WTC11 (cell line): ENCODE results near the gene POLR3G. TPM values are rescaled to one million over a fixed set of nuclear protein-coding genes. Genes with fewer than 3 reads are reported as not detected.

Experiments
- ATAC-seq: fragments of 200-7000 bp; cut with Tn5 transposase; 2 replicates; pipeline ENCODE4 v1.10.0; 2021; ENCODE audit warnings: mild to moderate bottlenecking, moderate library complexity
- CTCF ChIA-PET: fragments of 300-600 bp; sonication (Branson Sonifier 250); formaldehyde crosslinking; loops from one replicate; lab custom pipeline; 2021; ENCODE audit warnings: antibody characterized with exemption; lab: Charles Lee
- POLR2A ChIA-PET: fragments of 350-600 bp; sonication (Branson Sonifier 250); formaldehyde crosslinking; loops from one replicate; lab custom pipeline; 2021; ENCODE audit warnings: antibody characterized with exemption; lab: Charles Lee
- DNase-seq: peaks from one replicate; pipeline ENCODE4 v3.0.0; 2021; ENCODE audit warnings: low spot score
- H3K27ac Mint-ChIP-seq: 2 replicates; pipeline ENCODE4 v1.8.0; 2021; ENCODE audit warnings: mixed read lengths
- H3K27me3 Mint-ChIP-seq: 2 replicates; pipeline ENCODE4 v1.8.0; 2021; ENCODE audit warnings: low read depth, mild to moderate bottlenecking, moderate library complexity, mixed read lengths
- H3K36me3 Mint-ChIP-seq: 2 replicates; pipeline ENCODE4 v1.8.0; 2021; ENCODE audit warnings: mixed read lengths
- H3K4me1 Mint-ChIP-seq: 2 replicates; pipeline ENCODE4 v1.8.0; 2022; ENCODE audit warnings: mixed read lengths
- H3K4me3 Mint-ChIP-seq: 2 replicates; pipeline ENCODE4 v1.8.0; 2021; ENCODE audit warnings: mild to moderate bottlenecking, moderate library complexity, mixed read lengths
- H3K9me3 Mint-ChIP-seq: 2 replicates; pipeline ENCODE4 v1.8.0; 2021; ENCODE audit warnings: mixed read lengths
- ATF1 ChIP-seq: sonication (generic); formaldehyde crosslinking; IDR thresholded peaks from 2 replicates; pipeline ENCODE4 v1.8.1; 2023; ENCODE audit warnings: mild to moderate bottlenecking, moderate library complexity, missing genetic modification reagents
- CBFB ChIP-seq: sonication (generic); formaldehyde crosslinking; IDR thresholded peaks from 2 replicates; pipeline ENCODE4 v1.8.1; 2022; ENCODE audit warnings: mild to moderate bottlenecking, low read depth, missing genetic modification reagents
- CREM ChIP-seq: sonication (generic); formaldehyde crosslinking; IDR thresholded peaks from 2 replicates; pipeline ENCODE4 v1.8.1; 2022; ENCODE audit warnings: mild to moderate bottlenecking, missing genetic modification reagents, moderate library complexity
- ETV6 ChIP-seq: sonication (generic); formaldehyde crosslinking; IDR thresholded peaks from 2 replicates; pipeline ENCODE4 v1.8.1; 2022; ENCODE audit warnings: mild to moderate bottlenecking, missing genetic modification reagents
- FOXK1 ChIP-seq: sonication (generic); formaldehyde crosslinking; IDR thresholded peaks from 2 replicates; pipeline ENCODE4 v1.8.0; 2022; ENCODE audit warnings: mild to moderate bottlenecking, moderate library complexity, missing genetic modification reagents
- FOXP1 ChIP-seq: sonication (generic); formaldehyde crosslinking; IDR thresholded peaks from 2 replicates; pipeline ENCODE4 v1.8.0; 2022; ENCODE audit warnings: missing genetic modification reagents, mild to moderate bottlenecking, moderate library complexity, borderline replicate concordance
- GABPB1 ChIP-seq: sonication (generic); formaldehyde crosslinking; IDR thresholded peaks from 2 replicates; pipeline ENCODE4 v1.8.1; 2023; ENCODE audit warnings: mild to moderate bottlenecking, missing genetic modification reagents
- HMGA2 ChIP-seq: fragments of 250-450 bp; sonication (Bioruptor Pico); IDR thresholded peaks from 2 replicates; pipeline ENCODE4 v1.4.0; 2021; ENCODE audit warnings: mild to moderate bottlenecking, moderate library complexity
- JAZF1 ChIP-seq: fragments of 250-450 bp; sonication (Bioruptor Pico); IDR thresholded peaks from 2 replicates; pipeline ENCODE4 v1.9.0; 2021; ENCODE audit warnings: moderate library complexity, mild to moderate bottlenecking, inconsistent platforms
- MXD4 ChIP-seq: fragments of 250-450 bp; sonication (Bioruptor Pico); IDR thresholded peaks from 2 replicates; pipeline ENCODE4 v1.8.0; 2021; ENCODE audit warnings: mild to moderate bottlenecking, moderate library complexity, borderline replicate concordance
- MYBL2 ChIP-seq: sonication (generic); formaldehyde crosslinking; IDR thresholded peaks from 2 replicates; pipeline ENCODE4 v1.8.1; 2023; ENCODE audit warnings: mild to moderate bottlenecking, moderate library complexity, missing genetic modification reagents
- NFATC4 ChIP-seq: fragments of 250-450 bp; sonication (Bioruptor Pico); IDR thresholded peaks from 2 replicates; pipeline ENCODE4 v1.9.0; 2021; ENCODE audit warnings: mild to moderate bottlenecking
- OVOL2 ChIP-seq: fragments of 250-450 bp; sonication (Bioruptor Pico); IDR thresholded peaks from 2 replicates; pipeline ENCODE4 v1.9.0; 2021; ENCODE audit warnings: mild to moderate bottlenecking, borderline replicate concordance
- SP1 ChIP-seq: sonication (generic); formaldehyde crosslinking; conservative IDR thresholded peaks from 2 replicates; pipeline ENCODE4 v1.8.1; 2022; ENCODE audit warnings: missing genetic modification reagents
- TCF7 ChIP-seq: sonication (generic); formaldehyde crosslinking; IDR thresholded peaks from 2 replicates; pipeline ENCODE4 v1.8.0; 2022; ENCODE audit warnings: mild to moderate bottlenecking, low read depth, missing genetic modification reagents, moderate library complexity
- USF2 ChIP-seq: sonication (generic); formaldehyde crosslinking; IDR thresholded peaks from 2 replicates; pipeline ENCODE4 v1.8.1; 2023; ENCODE audit warnings: mild to moderate bottlenecking, missing genetic modification reagents, moderate library complexity
- ZBTB21 ChIP-seq: sonication (generic); formaldehyde crosslinking; IDR thresholded peaks from 2 replicates; pipeline ENCODE4 v1.8.1; 2023; ENCODE audit warnings: mild to moderate bottlenecking, missing genetic modification reagents, borderline replicate concordance
- ZNF232 ChIP-seq: sonication (generic); formaldehyde crosslinking; IDR thresholded peaks from 2 replicates; pipeline ENCODE4 v1.8.0; 2022; ENCODE audit warnings: mild to moderate bottlenecking, missing genetic modification reagents
- ZNF423 ChIP-seq: fragments of 250-450 bp; sonication (Bioruptor Pico); IDR thresholded peaks from 2 replicates; pipeline ENCODE4 v2.1.2; 2022; ENCODE audit warnings: mild to moderate bottlenecking, moderate library complexity
- total RNA-seq: library from RNA; stranded (reverse); gene quantifications from 3 replicates; pipeline ENCODE4 v1.2.3, GENCODE V29; 2021
- TF ChIP-seq, protein P1 (sequence below): sonication (generic); formaldehyde crosslinking; IDR thresholded peaks from 2 replicates; pipeline ENCODE4 v1.8.1; 2023; ENCODE audit warnings: mild to moderate bottlenecking, missing genetic modification reagents, borderline replicate concordance
- TF ChIP-seq, protein P2 (sequence below): sonication (generic); formaldehyde crosslinking; IDR thresholded peaks from 2 replicates; pipeline ENCODE4 v1.8.1; 2022; ENCODE audit warnings: mild to moderate bottlenecking, missing genetic modification reagents, moderate library complexity, borderline replicate concordance
- TF ChIP-seq, protein P3 (sequence below): sonication (generic); formaldehyde crosslinking; IDR thresholded peaks from 2 replicates; pipeline ENCODE4 v1.8.0; 2022; ENCODE audit warnings: mild to moderate bottlenecking, missing genetic modification reagents
- TF ChIP-seq, protein P4 (sequence below): sonication (generic); formaldehyde crosslinking; IDR thresholded peaks from 2 replicates; pipeline ENCODE4 v1.8.0; 2023; ENCODE audit warnings: missing genetic modification reagents, mild to moderate bottlenecking, borderline replicate concordance

The POLR3G gene
- total RNA-seq, 1 experiment from 2014 or later: 95.4 TPM

DNA sequence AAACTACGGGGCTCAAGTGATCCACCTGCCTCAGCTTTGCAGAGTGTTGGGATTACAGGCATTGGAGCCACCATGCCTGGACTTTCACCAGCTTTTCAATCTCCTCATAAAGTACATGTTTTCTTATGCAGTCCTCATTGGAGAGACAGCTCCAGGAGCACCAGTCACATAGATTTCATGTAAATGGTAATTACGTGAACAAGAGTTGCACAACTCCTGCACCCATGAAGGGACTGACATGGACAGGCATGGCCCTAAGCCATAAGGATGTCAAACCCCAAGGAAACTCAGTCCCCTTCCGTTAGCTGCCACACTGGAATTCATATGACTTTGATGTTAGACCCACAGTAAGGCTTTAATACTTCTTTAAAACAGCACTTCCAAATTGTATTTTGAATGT, 76.3 kb downstream of the POLR3G start:
- ChIA-PET CTCF (interaction anchor here (0.7 kb wide), 1 partner anchor 52 kb away, joined by 3 read pairs; no protein-coding TSS in a partner anchor), POLR2A (no interaction called here)
- Mint-ChIP-seq H3K4me3 (no peak overlapping the region), H3K9me3 (peaks cover 6% of the 10 kb centered on the region; the same call in 1 of the 2 replicates), H3K27me3 (no peaks in the 10 kb centered on the region), H3K27ac (no peak overlapping the region), H3K36me3 (no peaks in the 10 kb centered on the region), H3K4me1 (peaks cover 55% of the 10 kb centered on the region)
- DNase-seq: no peak
- TF ChIP-seq JAZF1 (CRISPR knock-in tag): no peak
- no peak for TF ChIP-seq GABPB1 (CRISPR knock-in tag)
- TF ChIP-seq ZNF423 (CRISPR knock-in tag): no peak
- no peak for TF ChIP-seq ETV6
- TF ChIP-seq, protein P1, sequence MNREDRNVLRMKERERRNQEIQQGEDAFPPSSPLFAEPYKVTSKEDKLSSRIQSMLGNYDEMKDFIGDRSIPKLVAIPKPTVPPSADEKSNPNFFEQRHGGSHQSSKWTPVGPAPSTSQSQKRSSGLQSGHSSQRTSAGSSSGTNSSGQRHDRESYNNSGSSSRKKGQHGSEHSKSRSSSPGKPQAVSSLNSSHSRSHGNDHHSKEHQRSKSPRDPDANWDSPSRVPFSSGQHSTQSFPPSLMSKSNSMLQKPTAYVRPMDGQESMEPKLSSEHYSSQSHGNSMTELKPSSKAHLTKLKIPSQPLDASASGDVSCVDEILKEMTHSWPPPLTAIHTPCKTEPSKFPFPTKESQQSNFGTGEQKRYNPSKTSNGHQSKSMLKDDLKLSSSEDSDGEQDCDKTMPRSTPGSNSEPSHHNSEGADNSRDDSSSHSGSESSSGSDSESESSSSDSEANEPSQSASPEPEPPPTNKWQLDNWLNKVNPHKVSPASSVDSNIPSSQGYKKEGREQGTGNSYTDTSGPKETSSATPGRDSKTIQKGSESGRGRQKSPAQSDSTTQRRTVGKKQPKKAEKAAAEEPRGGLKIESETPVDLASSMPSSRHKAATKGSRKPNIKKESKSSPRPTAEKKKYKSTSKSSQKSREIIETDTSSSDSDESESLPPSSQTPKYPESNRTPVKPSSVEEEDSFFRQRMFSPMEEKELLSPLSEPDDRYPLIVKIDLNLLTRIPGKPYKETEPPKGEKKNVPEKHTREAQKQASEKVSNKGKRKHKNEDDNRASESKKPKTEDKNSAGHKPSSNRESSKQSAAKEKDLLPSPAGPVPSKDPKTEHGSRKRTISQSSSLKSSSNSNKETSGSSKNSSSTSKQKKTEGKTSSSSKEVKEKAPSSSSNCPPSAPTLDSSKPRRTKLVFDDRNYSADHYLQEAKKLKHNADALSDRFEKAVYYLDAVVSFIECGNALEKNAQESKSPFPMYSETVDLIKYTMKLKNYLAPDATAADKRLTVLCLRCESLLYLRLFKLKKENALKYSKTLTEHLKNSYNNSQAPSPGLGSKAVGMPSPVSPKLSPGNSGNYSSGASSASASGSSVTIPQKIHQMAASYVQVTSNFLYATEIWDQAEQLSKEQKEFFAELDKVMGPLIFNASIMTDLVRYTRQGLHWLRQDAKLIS: no peak
- TF ChIP-seq ZBTB21 (CRISPR knock-in tag): no peak
- no peak for TF ChIP-seq ATF1 (CRISPR knock-in tag)
- TF ChIP-seq MYBL2 (CRISPR knock-in tag): no peak
- TF ChIP-seq, protein P2, sequence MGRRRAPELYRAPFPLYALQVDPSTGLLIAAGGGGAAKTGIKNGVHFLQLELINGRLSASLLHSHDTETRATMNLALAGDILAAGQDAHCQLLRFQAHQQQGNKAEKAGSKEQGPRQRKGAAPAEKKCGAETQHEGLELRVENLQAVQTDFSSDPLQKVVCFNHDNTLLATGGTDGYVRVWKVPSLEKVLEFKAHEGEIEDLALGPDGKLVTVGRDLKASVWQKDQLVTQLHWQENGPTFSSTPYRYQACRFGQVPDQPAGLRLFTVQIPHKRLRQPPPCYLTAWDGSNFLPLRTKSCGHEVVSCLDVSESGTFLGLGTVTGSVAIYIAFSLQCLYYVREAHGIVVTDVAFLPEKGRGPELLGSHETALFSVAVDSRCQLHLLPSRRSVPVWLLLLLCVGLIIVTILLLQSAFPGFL (CRISPR knock-in tag): no peak
- TF ChIP-seq SP1 (CRISPR knock-in tag): no peak
- no peak for TF ChIP-seq MXD4 (CRISPR knock-in tag)
- no peak for TF ChIP-seq OVOL2
- TF ChIP-seq FOXK1: no peak
- TF ChIP-seq ZNF232 (CRISPR knock-in tag): no peak
- TF ChIP-seq FOXP1 (CRISPR knock-in tag): no peak
- TF ChIP-seq NFATC4 (CRISPR knock-in tag): no peak
- ATAC-seq: no peak

GRCh38 chr5:90551376-90551775, 76.7 kb downstream of the POLR3G start:
- no peak for ATAC-seq
- H3K9me3 Mint-ChIP-seq: peaks cover 6% of the 10 kb centered on the region; the same call in 1 of the 2 replicates
- no peak overlapping the region for H3K4me3 Mint-ChIP-seq
- no peak for TF ChIP-seq CBFB
- TF ChIP-seq HMGA2: peak; percentile 63
- TF ChIP-seq USF2 (CRISPR knock-in tag): no peak
- TF ChIP-seq CREM (CRISPR knock-in tag): no peak
- TF ChIP-seq, protein P3, sequence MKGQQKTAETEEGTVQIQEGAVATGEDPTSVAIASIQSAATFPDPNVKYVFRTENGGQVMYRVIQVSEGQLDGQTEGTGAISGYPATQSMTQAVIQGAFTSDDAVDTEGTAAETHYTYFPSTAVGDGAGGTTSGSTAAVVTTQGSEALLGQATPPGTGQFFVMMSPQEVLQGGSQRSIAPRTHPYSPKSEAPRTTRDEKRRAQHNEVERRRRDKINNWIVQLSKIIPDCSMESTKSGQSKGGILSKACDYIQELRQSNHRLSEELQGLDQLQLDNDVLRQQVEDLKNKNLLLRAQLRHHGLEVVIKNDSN (CRISPR knock-in tag): no peak
- no peak for TF ChIP-seq TCF7 (CRISPR knock-in tag)
- TF ChIP-seq, protein P2 (CRISPR knock-in tag): no peak
- TF ChIP-seq, protein P4, sequence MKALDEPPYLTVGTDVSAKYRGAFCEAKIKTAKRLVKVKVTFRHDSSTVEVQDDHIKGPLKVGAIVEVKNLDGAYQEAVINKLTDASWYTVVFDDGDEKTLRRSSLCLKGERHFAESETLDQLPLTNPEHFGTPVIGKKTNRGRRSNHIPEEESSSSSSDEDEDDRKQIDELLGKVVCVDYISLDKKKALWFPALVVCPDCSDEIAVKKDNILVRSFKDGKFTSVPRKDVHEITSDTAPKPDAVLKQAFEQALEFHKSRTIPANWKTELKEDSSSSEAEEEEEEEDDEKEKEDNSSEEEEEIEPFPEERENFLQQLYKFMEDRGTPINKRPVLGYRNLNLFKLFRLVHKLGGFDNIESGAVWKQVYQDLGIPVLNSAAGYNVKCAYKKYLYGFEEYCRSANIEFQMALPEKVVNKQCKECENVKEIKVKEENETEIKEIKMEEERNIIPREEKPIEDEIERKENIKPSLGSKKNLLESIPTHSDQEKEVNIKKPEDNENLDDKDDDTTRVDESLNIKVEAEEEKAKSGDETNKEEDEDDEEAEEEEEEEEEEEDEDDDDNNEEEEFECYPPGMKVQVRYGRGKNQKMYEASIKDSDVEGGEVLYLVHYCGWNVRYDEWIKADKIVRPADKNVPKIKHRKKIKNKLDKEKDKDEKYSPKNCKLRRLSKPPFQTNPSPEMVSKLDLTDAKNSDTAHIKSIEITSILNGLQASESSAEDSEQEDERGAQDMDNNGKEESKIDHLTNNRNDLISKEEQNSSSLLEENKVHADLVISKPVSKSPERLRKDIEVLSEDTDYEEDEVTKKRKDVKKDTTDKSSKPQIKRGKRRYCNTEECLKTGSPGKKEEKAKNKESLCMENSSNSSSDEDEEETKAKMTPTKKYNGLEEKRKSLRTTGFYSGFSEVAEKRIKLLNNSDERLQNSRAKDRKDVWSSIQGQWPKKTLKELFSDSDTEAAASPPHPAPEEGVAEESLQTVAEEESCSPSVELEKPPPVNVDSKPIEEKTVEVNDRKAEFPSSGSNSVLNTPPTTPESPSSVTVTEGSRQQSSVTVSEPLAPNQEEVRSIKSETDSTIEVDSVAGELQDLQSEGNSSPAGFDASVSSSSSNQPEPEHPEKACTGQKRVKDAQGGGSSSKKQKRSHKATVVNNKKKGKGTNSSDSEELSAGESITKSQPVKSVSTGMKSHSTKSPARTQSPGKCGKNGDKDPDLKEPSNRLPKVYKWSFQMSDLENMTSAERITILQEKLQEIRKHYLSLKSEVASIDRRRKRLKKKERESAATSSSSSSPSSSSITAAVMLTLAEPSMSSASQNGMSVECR (CRISPR knock-in tag): no peak
- TF ChIP-seq, all 79 proteins: peak for 1
- no peak for DNase-seq
- POLR2A ChIA-PET: no interaction called here
- no peak overlapping the region for H3K27ac Mint-ChIP-seq
- H3K36me3 Mint-ChIP-seq: no peaks in the 10 kb centered on the region
- CTCF ChIA-PET: no interaction called here
- H3K4me1 Mint-ChIP-seq: peaks cover 57% of the 10 kb centered on the region
- no peaks in the 10 kb centered on the region for H3K27me3 Mint-ChIP-seq
